HEK293 (cell line): ENCODE results near the gene PLEKHH2.
A peak's percentile ranks its signal among the peaks of the same experiment; 100 is the strongest.

Experiments
- CTCF ChIA-PET: fragments of 350-600 bp; formaldehyde crosslinking; extraction: SDS; loops from one replicate; lab custom pipeline; 2021; ENCODE audit warnings: antibody characterized with exemption; lab: Yijun Ruan, JAX
- POLR2A ChIA-PET: fragments of 300-600 bp; formaldehyde crosslinking; extraction: SDS; loops from one replicate; lab custom pipeline; 2020; ENCODE audit warnings: antibody characterized with exemption, inconsistent platforms; lab: Yijun Ruan, JAX
- H3K27ac ChIP-seq: fragments of 200-500 bp; sonication (Bioruptor generic); 2 replicates; pipeline ENCODE4 v1.5.1; 2014; ENCODE audit warnings: low read depth, low read length, control low read depth, inconsistent platforms; ENCODE audit errors: extremely low read depth
- H3K36me3 ChIP-seq, 2 experiments: fragments of 200-500 bp in 1 of 2; sonication (Bioruptor generic) in 1 of 2; 1 replicate in 1 of 2; 2 replicates in 1 of 2; pipeline ENCODE4 v1.5.1; 2014 to 2017; ENCODE audit warnings: inconsistent platforms in 2 of 2, low read length in 2 of 2; ENCODE audit not compliant: control insufficient read depth in 2 of 2, insufficient read depth in 1 of 2
- H3K4me1 ChIP-seq: fragments of 200-500 bp; sonication (Bioruptor generic); 2 replicates; pipeline ENCODE4 v1.5.1; 2014; ENCODE audit warnings: mild to moderate bottlenecking, low read length, inconsistent platforms; ENCODE audit not compliant: control insufficient read depth, insufficient read depth
- H3K4me3 ChIP-seq: 2 replicates; pipeline ENCODE4 v1.5.1; 2011; ENCODE audit warnings: low read depth, mild to moderate bottlenecking, control low read depth, low read length, moderate library complexity
- H3K9me3 ChIP-seq: fragments of 200-500 bp; sonication (Bioruptor generic); 2 replicates; pipeline ENCODE4 v1.5.1; 2014; ENCODE audit warnings: low read depth, low read length, inconsistent platforms; ENCODE audit not compliant: control insufficient read depth, insufficient read depth
- KLF1 ChIP-seq: fragments of 450-650 bp; formaldehyde crosslinking; IDR thresholded peaks from 2 replicates; pipeline ENCODE4 v1.5.1; 2016; ENCODE audit warnings: missing biosample characterization, missing genetic modification characterization
- SCRT1 ChIP-seq: fragments of 450-650 bp; formaldehyde crosslinking; IDR thresholded peaks from 2 replicates; pipeline ENCODE4 v1.5.1; 2016; ENCODE audit warnings: missing biosample characterization, missing genetic modification characterization, borderline replicate concordance
- TRIM28 ChIP-seq: IDR thresholded peaks from 2 replicates; pipeline ENCODE4 v1.6.1; 2011; ENCODE audit warnings: low read length, control low read depth, borderline replicate concordance
- YY1 ChIP-seq: fragments of 450-650 bp; formaldehyde crosslinking; IDR thresholded peaks from 2 replicates; pipeline ENCODE4 v1.5.1; 2018; ENCODE audit warnings: missing biosample characterization, missing genetic modification characterization
- ZBTB21 ChIP-seq: fragments of 450-650 bp; formaldehyde crosslinking; IDR thresholded peaks from 2 replicates; pipeline ENCODE4 v1.5.1; 2017; ENCODE audit warnings: missing biosample characterization, missing genetic modification characterization
- ZBTB48 ChIP-seq: fragments of 450-650 bp; formaldehyde crosslinking; IDR thresholded peaks from 2 replicates; pipeline ENCODE4 v1.5.1; 2016; ENCODE audit warnings: missing biosample characterization, missing genetic modification characterization
- ZNF112 ChIP-seq: fragments of 450-650 bp; formaldehyde crosslinking; IDR thresholded peaks from 2 replicates; pipeline ENCODE4 v1.5.0; 2017; ENCODE audit warnings: missing biosample characterization, missing genetic modification characterization
- ZNF121 ChIP-seq: fragments of 450-650 bp; formaldehyde crosslinking; IDR thresholded peaks from 2 replicates; pipeline ENCODE4 v1.5.1; 2016; ENCODE audit warnings: missing biosample characterization, missing genetic modification characterization
- ZNF202 ChIP-seq: fragments of 450-650 bp; formaldehyde crosslinking; IDR thresholded peaks from 2 replicates; pipeline ENCODE4 v1.5.1; 2016; ENCODE audit warnings: missing biosample characterization, missing genetic modification characterization, borderline replicate concordance
- ZNF214 ChIP-seq: fragments of 450-650 bp; formaldehyde crosslinking; IDR thresholded peaks from 2 replicates; pipeline ENCODE4 v1.5.1; 2017; ENCODE audit warnings: missing biosample characterization, mild to moderate bottlenecking, missing genetic modification characterization, borderline replicate concordance
- ZNF239 ChIP-seq: fragments of 450-650 bp; formaldehyde crosslinking; IDR thresholded peaks from 2 replicates; pipeline ENCODE4 v1.5.1; 2016; ENCODE audit warnings: missing biosample characterization, missing genetic modification characterization
- ZNF311 ChIP-seq: fragments of 450-650 bp; formaldehyde crosslinking; IDR thresholded peaks from 2 replicates; pipeline ENCODE4 v1.5.1; 2017; ENCODE audit warnings: missing biosample characterization, missing genetic modification characterization, borderline replicate concordance
- ZNF404 ChIP-seq: fragments of 450-650 bp; formaldehyde crosslinking; IDR thresholded peaks from 2 replicates; pipeline ENCODE4 v1.5.1; 2017; ENCODE audit warnings: missing biosample characterization, missing genetic modification characterization
- ZNF48 ChIP-seq: fragments of 450-650 bp; formaldehyde crosslinking; IDR thresholded peaks from 2 replicates; pipeline ENCODE4 v1.5.1; 2016; ENCODE audit warnings: missing biosample characterization, missing genetic modification characterization
- ZNF530 ChIP-seq: fragments of 450-650 bp; formaldehyde crosslinking; IDR thresholded peaks from 2 replicates; pipeline ENCODE4 v1.5.1; 2016; ENCODE audit warnings: low read depth, missing biosample characterization, missing genetic modification characterization
- ZNF548 ChIP-seq: fragments of 450-650 bp; formaldehyde crosslinking; IDR thresholded peaks from 2 replicates; pipeline ENCODE4 v1.5.1; 2016; ENCODE audit warnings: missing biosample characterization, missing genetic modification characterization
- ZNF621 ChIP-seq: fragments of 450-650 bp; formaldehyde crosslinking; IDR thresholded peaks from 2 replicates; pipeline ENCODE4 v1.5.1; 2017; ENCODE audit warnings: missing biosample characterization, missing genetic modification characterization
- ZNF623 ChIP-seq: fragments of 450-650 bp; formaldehyde crosslinking; IDR thresholded peaks from 2 replicates; pipeline ENCODE4 v1.5.1; 2016; ENCODE audit warnings: missing biosample characterization, missing genetic modification characterization
- ZNF660 ChIP-seq: fragments of 450-650 bp; IDR thresholded peaks from 2 replicates; pipeline ENCODE4 v1.5.1; 2018; ENCODE audit warnings: missing biosample characterization, mild to moderate bottlenecking, missing genetic modification characterization
- ZNF837 ChIP-seq: fragments of 450-650 bp; formaldehyde crosslinking; IDR thresholded peaks from 2 replicates; pipeline ENCODE4 v1.5.1; 2016; ENCODE audit warnings: missing biosample characterization, missing genetic modification characterization
- TF ChIP-seq, protein P1 (sequence below): fragments of 450-650 bp; formaldehyde crosslinking; IDR thresholded peaks from 2 replicates; pipeline ENCODE4 v1.5.1; 2016; ENCODE audit warnings: missing biosample characterization, missing genetic modification characterization
- TF ChIP-seq, protein P2 (sequence below): fragments of 450-650 bp; formaldehyde crosslinking; IDR thresholded peaks from 2 replicates; pipeline ENCODE4 v1.5.1; 2016; ENCODE audit warnings: missing biosample characterization, missing genetic modification characterization, borderline replicate concordance
- TF ChIP-seq, protein P3 (sequence below): fragments of 450-650 bp; formaldehyde crosslinking; IDR thresholded peaks from 2 replicates; pipeline ENCODE4 v1.5.1; 2016; ENCODE audit warnings: missing biosample characterization, missing genetic modification characterization
- TF ChIP-seq, protein P4 (sequence below): fragments of 450-650 bp; formaldehyde crosslinking; IDR thresholded peaks from 2 replicates; pipeline ENCODE4 v1.5.1; 2016; ENCODE audit warnings: missing biosample characterization, missing genetic modification characterization
- TF ChIP-seq, protein P5 (sequence below): sonication (generic); formaldehyde crosslinking; IDR thresholded peaks from 2 replicates; pipeline ENCODE4 v1.8.1; 2022; ENCODE audit warnings: mild to moderate bottlenecking, moderate library complexity, missing genetic modification reagents

PLEKHH2 gene

DNA sequence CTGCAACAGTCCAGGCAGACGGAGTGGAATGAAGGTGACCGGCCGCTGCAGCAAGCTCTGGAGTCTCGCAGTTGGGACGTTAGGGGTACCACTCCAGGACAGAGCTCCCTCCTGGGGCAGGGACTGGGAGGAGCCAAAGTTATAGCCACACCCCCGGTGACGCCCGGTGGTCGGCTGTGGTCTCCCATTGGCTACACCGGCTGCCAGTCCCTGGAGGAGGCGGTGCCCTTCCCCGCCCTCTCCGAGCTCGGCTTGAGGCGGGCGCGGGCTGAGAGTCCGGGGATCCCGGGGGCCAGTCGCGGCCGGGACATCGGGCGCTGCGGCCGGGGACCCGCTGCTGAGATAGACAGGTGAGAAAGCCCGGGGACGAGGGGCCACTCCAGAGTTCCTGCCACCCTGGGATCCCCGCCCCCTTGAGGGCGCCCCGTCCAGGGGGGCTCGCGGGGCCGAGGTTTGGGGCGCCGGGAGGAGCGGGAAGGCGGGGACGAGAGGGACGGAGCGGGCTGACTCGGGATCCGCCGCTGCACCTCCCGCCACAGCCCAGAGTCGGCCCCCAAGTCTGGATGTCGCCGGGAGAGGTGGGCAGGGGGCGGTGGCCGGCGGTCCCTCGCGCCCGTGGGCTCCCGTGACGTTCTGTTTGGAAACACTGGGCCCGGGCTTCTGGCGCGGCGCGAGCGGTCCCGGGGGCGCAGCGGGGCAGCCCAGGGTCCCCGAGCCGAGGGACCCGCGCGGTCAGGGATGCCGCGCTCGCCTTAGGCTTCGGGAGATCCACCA, at the start of gene PLEKHH2:
Gene PLEKHH2, plus strand, starts transcription at position 231 of the 774 bp plus-strand sequence. CDS start 7,414 bp downstream, outside the sequence.
- POLR2A ChIA-PET = interaction anchor here (0.6 to 1.1 kb wide), 8 partner anchors 9 to 401 kb away, joined by 3 to 9 read pairs (median 4); partner anchors contain the start of genes C1GALT1C1L, DYNC2LI1 and THADA
- no peaks in the 10 kb centered on the region for H3K9me3 ChIP-seq
- H3K36me3 ChIP-seq = no peaks in the 10 kb centered on the region
- H3K4me1 ChIP-seq = no peaks in the 10 kb centered on the region
- CTCF ChIA-PET = interaction anchor here (0.6 to 1.8 kb wide), 3 partner anchors 11 to 56 kb away, joined by 3 to 5 read pairs (median 3); no protein-coding TSS in a partner anchor
- peak within 1 kb of the TSS; percentile 92 for H3K4me3 ChIP-seq
- H3K27ac ChIP-seq = peak within 1 kb of the TSS; percentile 54; the same call in 1 of the 2 replicates
- TF ChIP-seq ZNF621 (tag by site-specific recombination) = no peak
- TF ChIP-seq, protein P1, sequence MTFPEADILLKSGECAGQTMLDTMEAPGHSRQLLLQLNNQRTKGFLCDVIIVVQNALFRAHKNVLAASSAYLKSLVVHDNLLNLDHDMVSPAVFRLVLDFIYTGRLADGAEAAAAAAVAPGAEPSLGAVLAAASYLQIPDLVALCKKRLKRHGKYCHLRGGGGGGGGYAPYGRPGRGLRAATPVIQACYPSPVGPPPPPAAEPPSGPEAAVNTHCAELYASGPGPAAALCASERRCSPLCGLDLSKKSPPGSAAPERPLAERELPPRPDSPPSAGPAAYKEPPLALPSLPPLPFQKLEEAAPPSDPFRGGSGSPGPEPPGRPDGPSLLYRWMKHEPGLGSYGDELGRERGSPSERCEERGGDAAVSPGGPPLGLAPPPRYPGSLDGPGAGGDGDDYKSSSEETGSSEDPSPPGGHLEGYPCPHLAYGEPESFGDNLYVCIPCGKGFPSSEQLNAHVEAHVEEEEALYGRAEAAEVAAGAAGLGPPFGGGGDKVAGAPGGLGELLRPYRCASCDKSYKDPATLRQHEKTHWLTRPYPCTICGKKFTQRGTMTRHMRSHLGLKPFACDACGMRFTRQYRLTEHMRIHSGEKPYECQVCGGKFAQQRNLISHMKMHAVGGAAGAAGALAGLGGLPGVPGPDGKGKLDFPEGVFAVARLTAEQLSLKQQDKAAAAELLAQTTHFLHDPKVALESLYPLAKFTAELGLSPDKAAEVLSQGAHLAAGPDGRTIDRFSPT = no peak
- 0 out of 2 replicates have a peak, but pooled peaks have one; percentile 2 for TF ChIP-seq TRIM28
- TF ChIP-seq, protein P2, sequence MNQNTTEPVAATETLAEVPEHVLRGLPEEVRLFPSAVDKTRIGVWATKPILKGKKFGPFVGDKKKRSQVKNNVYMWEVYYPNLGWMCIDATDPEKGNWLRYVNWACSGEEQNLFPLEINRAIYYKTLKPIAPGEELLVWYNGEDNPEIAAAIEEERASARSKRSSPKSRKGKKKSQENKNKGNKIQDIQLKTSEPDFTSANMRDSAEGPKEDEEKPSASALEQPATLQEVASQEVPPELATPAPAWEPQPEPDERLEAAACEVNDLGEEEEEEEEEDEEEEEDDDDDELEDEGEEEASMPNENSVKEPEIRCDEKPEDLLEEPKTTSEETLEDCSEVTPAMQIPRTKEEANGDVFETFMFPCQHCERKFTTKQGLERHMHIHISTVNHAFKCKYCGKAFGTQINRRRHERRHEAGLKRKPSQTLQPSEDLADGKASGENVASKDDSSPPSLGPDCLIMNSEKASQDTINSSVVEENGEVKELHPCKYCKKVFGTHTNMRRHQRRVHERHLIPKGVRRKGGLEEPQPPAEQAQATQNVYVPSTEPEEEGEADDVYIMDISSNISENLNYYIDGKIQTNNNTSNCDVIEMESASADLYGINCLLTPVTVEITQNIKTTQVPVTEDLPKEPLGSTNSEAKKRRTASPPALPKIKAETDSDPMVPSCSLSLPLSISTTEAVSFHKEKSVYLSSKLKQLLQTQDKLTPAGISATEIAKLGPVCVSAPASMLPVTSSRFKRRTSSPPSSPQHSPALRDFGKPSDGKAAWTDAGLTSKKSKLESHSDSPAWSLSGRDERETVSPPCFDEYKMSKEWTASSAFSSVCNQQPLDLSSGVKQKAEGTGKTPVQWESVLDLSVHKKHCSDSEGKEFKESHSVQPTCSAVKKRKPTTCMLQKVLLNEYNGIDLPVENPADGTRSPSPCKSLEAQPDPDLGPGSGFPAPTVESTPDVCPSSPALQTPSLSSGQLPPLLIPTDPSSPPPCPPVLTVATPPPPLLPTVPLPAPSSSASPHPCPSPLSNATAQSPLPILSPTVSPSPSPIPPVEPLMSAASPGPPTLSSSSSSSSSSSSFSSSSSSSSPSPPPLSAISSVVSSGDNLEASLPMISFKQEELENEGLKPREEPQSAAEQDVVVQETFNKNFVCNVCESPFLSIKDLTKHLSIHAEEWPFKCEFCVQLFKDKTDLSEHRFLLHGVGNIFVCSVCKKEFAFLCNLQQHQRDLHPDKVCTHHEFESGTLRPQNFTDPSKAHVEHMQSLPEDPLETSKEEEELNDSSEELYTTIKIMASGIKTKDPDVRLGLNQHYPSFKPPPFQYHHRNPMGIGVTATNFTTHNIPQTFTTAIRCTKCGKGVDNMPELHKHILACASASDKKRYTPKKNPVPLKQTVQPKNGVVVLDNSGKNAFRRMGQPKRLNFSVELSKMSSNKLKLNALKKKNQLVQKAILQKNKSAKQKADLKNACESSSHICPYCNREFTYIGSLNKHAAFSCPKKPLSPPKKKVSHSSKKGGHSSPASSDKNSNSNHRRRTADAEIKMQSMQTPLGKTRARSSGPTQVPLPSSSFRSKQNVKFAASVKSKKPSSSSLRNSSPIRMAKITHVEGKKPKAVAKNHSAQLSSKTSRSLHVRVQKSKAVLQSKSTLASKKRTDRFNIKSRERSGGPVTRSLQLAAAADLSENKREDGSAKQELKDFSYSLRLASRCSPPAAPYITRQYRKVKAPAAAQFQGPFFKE (tag by site-specific recombination) = no peak
- TF ChIP-seq KLF1 (tag by site-specific recombination) = no peak
- TF ChIP-seq ZNF214 (tag by site-specific recombination) = no peak
- no peak for TF ChIP-seq ZBTB21 (tag by site-specific recombination)
- TF ChIP-seq ZNF311 (tag by site-specific recombination) = no peak
- TF ChIP-seq, protein P3, sequence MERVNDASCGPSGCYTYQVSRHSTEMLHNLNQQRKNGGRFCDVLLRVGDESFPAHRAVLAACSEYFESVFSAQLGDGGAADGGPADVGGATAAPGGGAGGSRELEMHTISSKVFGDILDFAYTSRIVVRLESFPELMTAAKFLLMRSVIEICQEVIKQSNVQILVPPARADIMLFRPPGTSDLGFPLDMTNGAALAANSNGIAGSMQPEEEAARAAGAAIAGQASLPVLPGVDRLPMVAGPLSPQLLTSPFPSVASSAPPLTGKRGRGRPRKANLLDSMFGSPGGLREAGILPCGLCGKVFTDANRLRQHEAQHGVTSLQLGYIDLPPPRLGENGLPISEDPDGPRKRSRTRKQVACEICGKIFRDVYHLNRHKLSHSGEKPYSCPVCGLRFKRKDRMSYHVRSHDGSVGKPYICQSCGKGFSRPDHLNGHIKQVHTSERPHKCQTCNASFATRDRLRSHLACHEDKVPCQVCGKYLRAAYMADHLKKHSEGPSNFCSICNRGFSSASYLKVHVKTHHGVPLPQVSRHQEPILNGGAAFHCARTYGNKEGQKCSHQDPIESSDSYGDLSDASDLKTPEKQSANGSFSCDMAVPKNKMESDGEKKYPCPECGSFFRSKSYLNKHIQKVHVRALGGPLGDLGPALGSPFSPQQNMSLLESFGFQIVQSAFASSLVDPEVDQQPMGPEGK (tag by site-specific recombination) = peak; percentile 83
- peak; percentile 65 for TF ChIP-seq ZBTB48
- TF ChIP-seq ZNF548 = no peak
- TF ChIP-seq ZNF660 (tag by site-specific recombination) = no peak
- TF ChIP-seq ZNF530 (tag by site-specific recombination) = no peak
- no peak for TF ChIP-seq ZNF837 (tag by site-specific recombination)
- TF ChIP-seq ZNF404 (tag by site-specific recombination) = no peak
- no peak for TF ChIP-seq SCRT1 (tag by site-specific recombination)
- no peak for TF ChIP-seq ZNF121 (tag by site-specific recombination)
- TF ChIP-seq, protein P4, sequence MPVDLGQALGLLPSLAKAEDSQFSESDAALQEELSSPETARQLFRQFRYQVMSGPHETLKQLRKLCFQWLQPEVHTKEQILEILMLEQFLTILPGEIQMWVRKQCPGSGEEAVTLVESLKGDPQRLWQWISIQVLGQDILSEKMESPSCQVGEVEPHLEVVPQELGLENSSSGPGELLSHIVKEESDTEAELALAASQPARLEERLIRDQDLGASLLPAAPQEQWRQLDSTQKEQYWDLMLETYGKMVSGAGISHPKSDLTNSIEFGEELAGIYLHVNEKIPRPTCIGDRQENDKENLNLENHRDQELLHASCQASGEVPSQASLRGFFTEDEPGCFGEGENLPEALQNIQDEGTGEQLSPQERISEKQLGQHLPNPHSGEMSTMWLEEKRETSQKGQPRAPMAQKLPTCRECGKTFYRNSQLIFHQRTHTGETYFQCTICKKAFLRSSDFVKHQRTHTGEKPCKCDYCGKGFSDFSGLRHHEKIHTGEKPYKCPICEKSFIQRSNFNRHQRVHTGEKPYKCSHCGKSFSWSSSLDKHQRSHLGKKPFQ (tag by site-specific recombination) = no peak
- TF ChIP-seq ZNF623 (tag by site-specific recombination) = no peak
- no peak for TF ChIP-seq ZNF202 (tag by site-specific recombination)
- TF ChIP-seq ZNF239 (tag by site-specific recombination) = no peak
- TF ChIP-seq, protein P5, sequence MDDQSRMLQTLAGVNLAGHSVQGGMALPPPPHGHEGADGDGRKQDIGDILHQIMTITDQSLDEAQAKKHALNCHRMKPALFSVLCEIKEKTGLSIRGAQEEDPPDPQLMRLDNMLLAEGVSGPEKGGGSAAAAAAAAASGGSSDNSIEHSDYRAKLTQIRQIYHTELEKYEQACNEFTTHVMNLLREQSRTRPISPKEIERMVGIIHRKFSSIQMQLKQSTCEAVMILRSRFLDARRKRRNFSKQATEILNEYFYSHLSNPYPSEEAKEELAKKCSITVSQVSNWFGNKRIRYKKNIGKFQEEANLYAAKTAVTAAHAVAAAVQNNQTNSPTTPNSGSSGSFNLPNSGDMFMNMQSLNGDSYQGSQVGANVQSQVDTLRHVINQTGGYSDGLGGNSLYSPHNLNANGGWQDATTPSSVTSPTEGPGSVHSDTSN = peak; percentile 98
- TF ChIP-seq YY1 = no peak
- no peak for TF ChIP-seq ZNF112 (tag by site-specific recombination)
- no peak for TF ChIP-seq ZNF48 (tag by site-specific recombination)
